Activated CD4-positive, alpha-beta T cell treated with anti-CD3 and anti-CD28 coated beads, Interleukin-2, amount 10 ng/mL, durations not matched to agents 7 days and 5 days (primary cell): ENCODE data around the gene ANKRD39. TPM values are rescaled to one million over a fixed set of nuclear protein-coding genes. Genes with fewer than 3 reads are reported as not detected.

Experiments
- CTCF ChIA-PET: fragments of 350-600 bp; sonication (Branson Sonifier 250); formaldehyde crosslinking; loops from one replicate; lab custom pipeline; 2021; ENCODE audit warnings: antibody characterized with exemption; lab: Charles Lee
- POLR2A ChIA-PET: fragments of 350-600 bp; sonication (Branson Sonifier 250); formaldehyde crosslinking; loops from one replicate; lab custom pipeline; 2021; ENCODE audit warnings: antibody characterized with exemption; lab: Charles Lee
- DNase-seq: peaks from one replicate; pipeline ENCODE4 v3.0.0-alpha.2; 2020
- H3K27ac Mint-ChIP-seq: one replicate; pipeline ENCODE4 v1.8.0; 2021; ENCODE audit warnings: mild to moderate bottlenecking, moderate library complexity, mixed read lengths
- H3K27me3 Mint-ChIP-seq: one replicate; pipeline ENCODE4 v1.8.0; 2021; ENCODE audit warnings: mixed read lengths
- H3K36me3 Mint-ChIP-seq: one replicate; pipeline ENCODE4 v1.8.0; 2021; ENCODE audit warnings: low read depth, mixed read lengths
- H3K4me1 Mint-ChIP-seq: one replicate; pipeline ENCODE4 v1.8.0; 2021; ENCODE audit warnings: mixed read lengths
- H3K4me3 Mint-ChIP-seq: one replicate; pipeline ENCODE4 v1.8.0; 2021; ENCODE audit warnings: mild to moderate bottlenecking, moderate library complexity, mixed read lengths
- H3K9me3 Mint-ChIP-seq: one replicate; pipeline ENCODE4 v1.8.0; 2021; ENCODE audit warnings: mixed read lengths
- total RNA-seq, 2 experiments: library from RNA; stranded (reverse); gene quantifications; one replicate each; pipeline ENCODE4 v1.2.3, GENCODE V29; 2021

ANKRD39 gene
- total RNA-seq, 2 experiments from 2014 or later, result 32.8 to 35.8 TPM

DNA sequence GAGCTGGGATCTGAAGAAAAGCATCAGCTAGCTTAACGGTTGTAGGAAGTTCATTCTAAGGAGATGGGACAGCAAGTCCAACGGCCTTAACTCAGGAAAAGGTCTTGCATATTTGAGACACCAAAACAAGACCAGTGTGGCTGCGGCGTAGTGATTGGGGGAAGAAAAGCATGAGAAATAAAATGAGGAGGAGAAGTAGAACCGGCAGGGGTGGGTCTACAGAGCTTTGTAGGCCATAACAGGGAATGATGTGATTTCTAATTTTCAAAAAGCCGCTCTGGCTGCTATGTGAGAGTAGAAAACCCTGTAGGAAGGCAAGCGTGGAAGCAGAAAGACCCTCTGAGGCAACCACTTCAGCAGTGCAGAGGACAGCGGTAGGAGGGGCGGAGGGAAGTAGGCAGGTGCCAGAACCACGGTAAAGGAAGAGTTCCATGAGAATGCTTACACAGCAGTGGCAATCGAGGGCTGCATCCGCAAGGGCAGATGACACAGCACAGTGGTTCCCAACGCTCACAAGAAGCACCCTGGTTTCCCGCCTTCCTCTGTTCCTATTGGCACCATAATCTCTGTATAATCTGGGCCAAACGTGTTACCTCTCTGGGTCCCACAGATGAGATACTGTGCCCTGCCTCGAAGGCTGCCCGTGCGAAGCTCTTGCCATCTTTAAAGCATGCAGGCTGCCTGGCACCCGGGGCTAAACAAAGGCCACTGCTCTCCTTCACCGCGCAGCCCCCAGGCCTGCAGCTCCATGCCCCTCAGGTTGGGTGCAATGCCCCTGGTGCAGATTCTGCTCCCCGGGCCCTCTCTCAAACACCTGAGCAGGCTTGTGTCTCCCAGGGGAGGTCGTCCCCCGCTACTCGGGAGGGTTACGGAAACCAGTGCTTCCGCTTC lies 795 bp downstream of the ANKRD39 start:
- peaks cover 43% of the 10 kb centered on the region for H3K4me1 Mint-ChIP-seq
- H3K27ac Mint-ChIP-seq, result peak overlapping the region; percentile 88
- no peaks in the 10 kb centered on the region for H3K9me3 Mint-ChIP-seq
- ChIA-PET CTCF (interaction anchor here (0.5 to 3.5 kb wide), 48 partner anchors 7 to 843 kb away, joined by 3 to 39 read pairs (median 5); partner anchors contain the start of genes ANKRD23, ANKRD36, CNNM3 and SEMA4C), POLR2A (interaction anchor here (1.0 to 1.6 kb wide), 3 partner anchors 97 to 106 kb away, joined by 3 to 6 read pairs (median 4); no protein-coding TSS in a partner anchor)
- DNase-seq, result peak; percentile 56
- H3K36me3 Mint-ChIP-seq, result peaks cover 37% of the 10 kb centered on the region
- no peaks in the 10 kb centered on the region for H3K27me3 Mint-ChIP-seq
- H3K4me3 Mint-ChIP-seq, result peak overlapping the region; percentile 84

DNA sequence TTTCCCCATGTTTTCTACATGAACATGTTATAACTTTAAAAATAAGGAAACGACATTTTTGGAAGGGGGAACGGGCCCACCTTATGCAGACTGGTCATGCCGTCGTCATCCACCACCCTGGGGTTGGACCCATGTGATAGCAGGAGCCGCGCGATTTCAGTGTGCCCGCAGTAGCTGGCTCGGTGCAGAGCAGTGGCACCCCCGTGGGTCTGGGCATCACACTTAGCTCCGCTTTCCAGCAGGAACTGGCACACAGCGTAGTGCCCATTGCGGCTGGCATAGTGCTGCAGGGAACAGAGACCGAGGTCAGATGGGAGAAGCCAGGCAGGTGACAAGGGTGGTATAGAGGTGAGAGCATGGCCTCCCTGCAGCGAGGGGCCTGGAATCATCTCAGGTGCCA lies 4.5 kb downstream of the ANKRD39 start:
- no peak for DNase-seq
- H3K4me1 Mint-ChIP-seq, result peaks cover 21% of the 10 kb centered on the region
- no peaks in the 10 kb centered on the region for H3K9me3 Mint-ChIP-seq
- H3K27me3 Mint-ChIP-seq, result no peaks in the 10 kb centered on the region
- no peak overlapping the region for H3K27ac Mint-ChIP-seq
- peaks cover 39% of the 10 kb centered on the region for H3K36me3 Mint-ChIP-seq
- no peak overlapping the region for H3K4me3 Mint-ChIP-seq
- POLR2A ChIA-PET, result no interaction called here
- CTCF ChIA-PET, result interaction anchor here (1.0 kb wide), 1 partner anchor 15 kb away, joined by 3 read pairs; no protein-coding TSS in a partner anchor

DNA sequence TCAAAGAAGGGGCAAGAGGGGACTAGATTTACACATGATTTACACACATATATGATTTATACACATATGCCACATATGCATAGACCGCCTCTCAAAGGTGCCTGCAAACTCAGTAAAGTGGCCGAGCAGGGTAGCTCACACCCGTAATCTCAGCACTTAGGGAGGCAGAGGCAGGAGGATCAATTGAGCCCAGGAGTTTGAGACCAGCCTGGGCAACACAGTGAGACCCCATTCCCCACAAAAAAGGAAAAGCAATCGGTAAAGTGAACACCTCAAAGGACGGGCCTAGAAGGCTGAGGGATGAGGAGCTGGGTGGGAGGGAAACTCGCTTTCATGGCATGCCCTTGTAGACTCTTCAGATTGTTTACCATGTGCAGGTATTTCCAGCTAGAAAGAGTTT lies 5.1 kb downstream of the ANKRD39 start:
- no peak for DNase-seq
- Mint-ChIP-seq H3K4me1 (peaks cover 21% of the 10 kb centered on the region), H3K9me3 (no peaks in the 10 kb centered on the region), H3K27ac (no peak overlapping the region), H3K4me3 (no peak overlapping the region), H3K36me3 (peaks cover 44% of the 10 kb centered on the region), H3K27me3 (no peaks in the 10 kb centered on the region)
- ChIA-PET CTCF (interaction anchor here (0.7 kb wide), 1 partner anchor 123 kb away, joined by 3 read pairs; no protein-coding TSS in a partner anchor), POLR2A (no interaction called here)

GRCh38 chr2:96848264-96848663 lies 9.6 kb downstream of the ANKRD39 start:
- DNase-seq, result no peak
- H3K4me3 Mint-ChIP-seq, result no peak overlapping the region
- POLR2A ChIA-PET, result no interaction called here
- H3K36me3 Mint-ChIP-seq, result peaks cover 41% of the 10 kb centered on the region
- H3K9me3 Mint-ChIP-seq, result no peaks in the 10 kb centered on the region
- peaks cover 3% of the 10 kb centered on the region for H3K4me1 Mint-ChIP-seq
- H3K27ac Mint-ChIP-seq, result no peak overlapping the region
- CTCF ChIA-PET, result interaction anchor here (1.5 to 4.0 kb wide), 3 partner anchors 10 to 115 kb away, joined by 4 to 20 read pairs (median 4); partner anchors contain the start of gene ANKRD39
- no peaks in the 10 kb centered on the region for H3K27me3 Mint-ChIP-seq

DNA sequence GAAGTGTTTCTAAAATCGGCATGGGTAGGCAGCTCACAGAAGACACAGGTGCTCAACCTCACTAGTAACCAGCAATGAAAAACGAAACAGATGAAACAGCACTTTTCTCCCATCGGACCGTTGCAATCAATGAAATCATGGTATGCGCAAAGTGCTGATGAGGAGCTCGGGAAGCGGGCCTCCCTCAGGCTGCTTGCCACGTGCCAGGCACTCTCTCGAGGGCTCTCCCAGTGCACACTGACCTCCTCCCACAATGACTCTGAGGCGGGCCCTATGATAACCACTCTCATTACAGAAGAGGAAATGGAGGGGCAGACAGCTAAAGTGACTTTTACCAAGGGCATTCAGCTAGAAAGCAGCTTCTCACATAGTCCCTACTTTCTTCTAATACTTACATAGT lies 10.2 kb downstream of the ANKRD39 start:
- Mint-ChIP-seq H3K27ac (no peak overlapping the region), H3K4me3 (no peak overlapping the region), H3K27me3 (no peaks in the 10 kb centered on the region), H3K36me3 (peaks cover 34% of the 10 kb centered on the region), H3K4me1 (peaks cover 5% of the 10 kb centered on the region), H3K9me3 (no peaks in the 10 kb centered on the region)
- ChIA-PET CTCF (interaction anchor here (0.6 to 4.0 kb wide), 3 partner anchors 9 to 21 kb away, joined by 3 to 20 read pairs (median 4); partner anchors contain the start of gene ANKRD39), POLR2A (no interaction called here)
- DNase-seq, result no peak

DNA sequence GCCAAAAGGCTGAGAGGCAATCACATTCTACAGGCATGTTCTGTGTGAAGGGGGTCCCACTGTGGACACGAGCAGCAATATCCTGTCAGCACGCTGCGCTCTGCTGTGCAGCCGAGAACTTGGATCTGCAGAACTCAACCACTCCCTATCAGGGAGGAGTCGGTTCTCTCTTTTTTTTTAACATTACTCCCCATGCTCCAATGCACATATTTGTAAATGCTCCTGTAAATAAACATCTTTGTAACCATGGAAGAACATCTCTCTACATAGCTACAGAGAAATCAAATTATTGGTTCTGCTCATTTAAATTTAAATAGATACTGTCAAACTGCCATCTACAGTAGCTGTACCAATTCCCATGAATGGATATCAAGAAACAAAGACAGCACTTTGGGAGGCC lies 11.0 kb downstream of the ANKRD39 start:
- ChIA-PET CTCF (interaction anchor here (1.8 to 4.0 kb wide), 2 partner anchors 8 to 11 kb away, joined by 4 to 20 read pairs; partner anchors contain the start of gene ANKRD39), POLR2A (no interaction called here)
- Mint-ChIP-seq H3K27ac (no peak overlapping the region), H3K4me1 (peaks cover 6% of the 10 kb centered on the region), H3K36me3 (peaks cover 31% of the 10 kb centered on the region), H3K9me3 (no peaks in the 10 kb centered on the region), H3K4me3 (no peak overlapping the region), H3K27me3 (no peaks in the 10 kb centered on the region)
- no peak for DNase-seq

GRCh38 chr2:96844405-96844808 lies 13.4 kb downstream of the ANKRD39 start:
- POLR2A ChIA-PET, result interaction anchor here (0.6 kb wide), 1 partner anchor 19 kb away, joined by 4 read pairs; no protein-coding TSS in a partner anchor
- DNase-seq, result no peak
- Mint-ChIP-seq H3K4me3 (no peak overlapping the region), H3K27ac (no peak overlapping the region), H3K9me3 (no peaks in the 10 kb centered on the region), H3K4me1 (peaks cover 22% of the 10 kb centered on the region), H3K36me3 (peaks cover 24% of the 10 kb centered on the region), H3K27me3 (no peaks in the 10 kb centered on the region)
- CTCF ChIA-PET, result interaction anchor here (0.6 to 1.7 kb wide), 2 partner anchors 13 to 79 kb away, joined by 3 to 12 read pairs; partner anchors contain the start of gene ANKRD39

DNA sequence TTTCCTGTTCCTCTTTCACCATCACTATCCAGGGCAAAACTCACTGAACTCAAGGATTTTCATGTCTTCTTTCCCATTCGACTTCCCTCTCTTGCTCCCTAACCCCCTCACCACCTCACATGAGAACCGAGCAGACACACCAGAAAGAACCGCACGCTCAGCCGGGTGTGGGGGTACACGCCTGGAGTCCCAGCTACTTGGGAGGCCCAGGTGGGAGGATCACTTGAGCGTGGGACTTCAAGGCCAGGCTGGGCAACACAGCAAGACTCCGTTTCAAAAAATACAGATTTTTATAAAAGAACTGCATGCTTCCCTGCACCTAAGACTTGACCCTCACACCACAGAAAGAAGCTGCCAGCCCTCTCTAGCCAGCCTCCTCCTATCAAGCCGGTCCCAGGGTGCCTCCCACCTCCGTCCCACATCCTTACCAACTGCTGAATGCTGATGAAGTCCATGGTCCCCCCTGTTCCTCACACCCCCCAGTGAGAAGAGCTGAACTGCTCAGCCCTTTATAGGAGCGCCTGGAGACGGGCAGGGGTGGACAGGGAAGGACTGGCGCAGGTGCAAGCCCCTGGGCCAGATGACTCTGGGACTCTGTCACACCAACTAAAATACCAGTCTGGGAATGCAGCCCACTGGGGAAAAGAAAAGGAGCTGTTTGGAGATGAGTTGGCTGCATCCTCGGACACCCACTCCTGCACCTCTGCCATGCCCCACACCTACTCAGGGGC lies 14.1 kb downstream of the ANKRD39 start, which contains the start of gene ANKRD23:
Gene ANKRD23 (minus strand): TSS at position 484 of the 731 bp plus-strand sequence. CDS start 29 bp downstream, at position 455.
- peaks cover 27% of the 10 kb centered on the region for H3K36me3 Mint-ChIP-seq
- H3K4me1 Mint-ChIP-seq, result peaks cover 28% of the 10 kb centered on the region
- no peak for DNase-seq
- CTCF ChIA-PET, result interaction anchor here (0.9 to 1.9 kb wide), 3 partner anchors 14 to 73 kb away, joined by 3 to 13 read pairs (median 12); partner anchors contain the start of gene ANKRD39
- peak within 1 kb of the TSS; percentile 15 for H3K27ac Mint-ChIP-seq
- no peaks in the 10 kb centered on the region for H3K9me3 Mint-ChIP-seq
- no peaks in the 10 kb centered on the region for H3K27me3 Mint-ChIP-seq
- POLR2A ChIA-PET, result interaction anchor here (0.6 kb wide), 1 partner anchor 18 kb away, joined by 4 read pairs; no protein-coding TSS in a partner anchor
- H3K4me3 Mint-ChIP-seq, result no peak within 1 kb of the TSS

DNA sequence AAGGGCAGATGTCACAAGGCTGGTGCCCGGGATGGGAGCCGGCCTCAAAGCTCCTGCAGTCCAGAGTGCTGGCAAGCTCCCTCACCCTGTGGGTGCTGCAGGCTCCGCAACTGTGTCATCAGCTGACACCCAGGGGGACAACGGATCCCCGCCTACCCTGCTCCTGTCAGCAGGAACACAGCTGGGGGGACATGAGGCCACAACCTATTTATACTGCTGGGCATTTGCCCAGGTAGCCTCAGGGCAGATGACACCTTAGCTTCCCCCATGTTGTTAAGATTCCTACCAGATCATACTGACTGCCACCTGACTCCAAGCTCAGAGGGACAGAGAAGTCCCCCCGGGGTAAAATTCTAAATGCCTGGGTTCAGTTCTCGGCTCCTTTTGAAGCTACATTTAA lies 15.2 kb downstream of the ANKRD39 start:
- ChIA-PET CTCF (interaction anchor here (1.0 to 1.9 kb wide), 4 partner anchors 8 to 112 kb away, joined by 3 to 13 read pairs (median 4); partner anchors contain the start of gene ANKRD39), POLR2A (no interaction called here)
- Mint-ChIP-seq H3K4me1 (peaks cover 30% of the 10 kb centered on the region), H3K4me3 (no peak overlapping the region), H3K36me3 (peaks cover 24% of the 10 kb centered on the region), H3K27ac (no peak overlapping the region), H3K9me3 (no peaks in the 10 kb centered on the region), H3K27me3 (no peaks in the 10 kb centered on the region)
- no peak for DNase-seq

GRCh38 chr2:96841701-96842495 lies 15.9 kb downstream of the ANKRD39 start:
- Mint-ChIP-seq H3K36me3 (peaks cover 18% of the 10 kb centered on the region), H3K4me1 (peaks cover 30% of the 10 kb centered on the region), H3K9me3 (no peaks in the 10 kb centered on the region), H3K27me3 (no peaks in the 10 kb centered on the region), H3K27ac (no peak overlapping the region), H3K4me3 (no peak overlapping the region)
- CTCF ChIA-PET, result interaction anchor here (1.0 to 1.9 kb wide), 5 partner anchors 7 to 113 kb away, joined by 3 to 13 read pairs (median 4); partner anchors contain the start of gene ANKRD39
- no peak for DNase-seq
- POLR2A ChIA-PET, result no interaction called here
